Measurements from ENCODE around the gene FAH. TPM values are rescaled to one million over a fixed set of nuclear protein-coding genes. Genes with fewer than 3 reads are reported as not detected.

FAH gene
- total and polyA plus RNA-seq, 9 of the 15 experiments (the other 6 are each of a cell fraction or from before 2014, with no cell fraction given) = 66.8 to 310 (median 103) TPM

GRCh38 chr15:80180986-80181385, 28.2 kb downstream of the FAH start (continued):
- TF ChIP-seq SAFB2 (IDR thresholded peaks at IDR 0.05; ENCODE audit: borderline replicate concordance, low read depth, low read length, severe bottlenecking) (no peak), MEIS2 (IDR thresholded peaks at IDR 0.05; ENCODE audit: partially characterized antibody) (no peak), ZNF764 (CRISPR knock-in tag; IDR thresholded peaks at IDR 0.05; ENCODE audit: low read depth) (no peak), NFXL1 (CRISPR knock-in tag; IDR thresholded peaks at IDR 0.05) (no peak)

DNA sequence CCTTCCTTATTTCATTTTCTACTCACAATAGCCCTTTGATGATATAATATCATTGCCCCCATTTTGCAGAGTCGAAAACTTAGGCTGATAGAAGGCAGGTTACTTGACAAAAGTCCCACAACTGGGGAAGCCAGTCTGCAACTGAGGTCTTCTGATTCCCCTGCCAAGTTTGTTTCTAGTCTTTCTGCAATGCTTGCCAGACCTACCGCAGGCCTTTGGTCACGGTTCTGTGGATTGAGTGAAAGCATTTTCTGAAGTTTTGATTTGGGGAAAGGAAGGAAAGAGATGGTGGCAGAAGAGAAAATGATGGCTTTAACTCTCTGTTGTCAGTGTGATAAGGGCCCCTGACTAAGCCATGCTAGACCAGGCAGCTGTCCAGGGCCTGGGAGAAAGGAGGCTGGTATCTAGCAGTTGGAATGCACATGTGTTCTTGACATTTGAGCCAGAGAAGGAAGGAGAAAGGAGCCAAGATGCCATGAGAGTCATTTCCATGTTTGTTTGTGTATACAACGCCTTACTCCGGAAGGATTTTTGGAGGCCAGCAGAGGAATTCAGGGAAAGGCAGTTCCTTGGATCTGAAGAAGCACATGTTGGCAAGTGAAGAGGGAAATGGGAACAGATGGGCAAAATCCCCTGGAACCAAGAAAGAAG, 29.9 kb downstream of the FAH start:
- no peak for TF ChIP-seq SMARCA5 (IDR thresholded peaks at IDR 0.05)
- TF ChIP-seq CBX5 (IDR thresholded peaks at IDR 0.05; ENCODE audit: borderline replicate concordance, low read depth) = no peak
- TF ChIP-seq ZNF324 (CRISPR knock-in tag; IDR thresholded peaks at IDR 0.05) = no peak
- TF ChIP-seq, protein P1, sequence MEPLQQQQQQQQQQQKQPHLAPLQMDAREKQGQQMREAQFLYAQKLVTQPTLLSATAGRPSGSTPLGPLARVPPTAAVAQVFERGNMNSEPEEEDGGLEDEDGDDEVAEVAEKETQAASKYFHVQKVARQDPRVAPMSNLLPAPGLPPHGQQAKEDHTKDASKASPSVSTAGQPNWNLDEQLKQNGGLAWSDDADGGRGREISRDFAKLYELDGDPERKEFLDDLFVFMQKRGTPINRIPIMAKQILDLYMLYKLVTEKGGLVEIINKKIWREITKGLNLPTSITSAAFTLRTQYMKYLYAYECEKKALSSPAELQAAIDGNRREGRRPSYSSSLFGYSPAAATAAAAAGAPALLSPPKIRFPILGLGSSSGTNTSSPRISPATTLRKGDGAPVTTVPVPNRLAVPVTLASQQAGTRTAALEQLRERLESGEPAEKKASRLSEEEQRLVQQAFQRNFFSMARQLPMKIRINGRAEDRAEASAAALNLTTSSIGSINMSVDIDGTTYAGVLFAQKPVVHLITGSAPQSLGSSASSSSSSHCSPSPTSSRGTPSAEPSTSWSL (CRISPR knock-in tag; IDR thresholded peaks at IDR 0.05; ENCODE audit: borderline replicate concordance) = no peak
- no peak for TF ChIP-seq ETV6 (IDR thresholded peaks at IDR 0.05; ENCODE audit: borderline replicate concordance in 1 of 2, low read depth in 2 of 2, low read length in 1 of 2)
- no peak for TF ChIP-seq ETV6 (CRISPR knock-in tag; IDR thresholded peaks at IDR 0.05; ENCODE audit: borderline replicate concordance)
- TF ChIP-seq ZNF274 (IDR thresholded peaks at IDR 0.05; ENCODE audit: borderline replicate concordance, low read depth, low read length) = no peak
- TF ChIP-seq, protein P2, sequence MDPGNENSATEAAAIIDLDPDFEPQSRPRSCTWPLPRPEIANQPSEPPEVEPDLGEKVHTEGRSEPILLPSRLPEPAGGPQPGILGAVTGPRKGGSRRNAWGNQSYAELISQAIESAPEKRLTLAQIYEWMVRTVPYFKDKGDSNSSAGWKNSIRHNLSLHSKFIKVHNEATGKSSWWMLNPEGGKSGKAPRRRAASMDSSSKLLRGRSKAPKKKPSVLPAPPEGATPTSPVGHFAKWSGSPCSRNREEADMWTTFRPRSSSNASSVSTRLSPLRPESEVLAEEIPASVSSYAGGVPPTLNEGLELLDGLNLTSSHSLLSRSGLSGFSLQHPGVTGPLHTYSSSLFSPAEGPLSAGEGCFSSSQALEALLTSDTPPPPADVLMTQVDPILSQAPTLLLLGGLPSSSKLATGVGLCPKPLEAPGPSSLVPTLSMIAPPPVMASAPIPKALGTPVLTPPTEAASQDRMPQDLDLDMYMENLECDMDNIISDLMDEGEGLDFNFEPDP (CRISPR knock-in tag; IDR thresholded peaks at IDR 0.05) = no peak
- in situ Hi-C loops (cut with MboI) (no loop called here), intact Hi-C loops (cut with micrococcal nuclease) (no loop called here)
- no TSS peak for BruUV-seq (replicated peaks)
- Histone ChIP-seq H3K9me3 (replicated peaks; ENCODE audit: control insufficient read depth, insufficient read depth, low read depth, low read length) (no peaks in the 10 kb centered on the region), H3K9me1 (ENCODE audit: control insufficient read depth, insufficient read depth, low read length) (no peaks in the 10 kb centered on the region), H3K4me2 (ENCODE audit: insufficient read depth, low read length) (no peak overlapping the region), H3K9ac (ENCODE audit: insufficient read depth in 1 of 2, low read depth in 2 of 2, low read length in 2 of 2) (no peak overlapping the region), H3K79me2 (ENCODE audit: control insufficient read depth, insufficient read depth, low read length) (no peaks in the 10 kb centered on the region), H3K4me1 (replicated peaks in 1 of 2; ENCODE audit: control insufficient read depth in 2 of 2, insufficient read depth in 2 of 2, low read length in 2 of 2) (no peaks in the 10 kb centered on the region), H3K27ac (ENCODE audit: extremely low read depth, low read depth, low read length) (no peak overlapping the region), H3K4me3 (no peak overlapping the region), H3K36me3 (ENCODE audit: control insufficient read depth, insufficient read depth, low read length) (peaks cover 96% of the 10 kb centered on the region; the same call in 2 of the 3 replicates), H2AFZ (ENCODE audit: low read depth, low read length) (no peak overlapping the region), H3K27me3 (ENCODE audit: control insufficient read depth in 2 of 2, insufficient read depth in 2 of 2, low read length in 2 of 2) (no peaks in the 10 kb centered on the region), H4K20me1 (replicated peaks; ENCODE audit: control insufficient read depth, insufficient read depth, low read length) (no peaks in the 10 kb centered on the region)
- WGBS (ENCODE audit: insufficient coverage, low coverage, missing lambda C conversion rate) = 93% methylated on average over 5 of the region's 5 CpGs
- no peak for FAIRE-seq
- ATAC-seq = no peak
- ChIA-PET POLR2A (interaction anchor here (0.7 kb wide), 1 partner anchor 10 kb away, joined by 3 read pairs; no protein-coding TSS in a partner anchor), CTCF (ENCODE audit: low intra/inter-chr PET ratio) (no interaction called here)
- DNase-seq (ENCODE audit: extremely low read depth in 1 of 4, low spot score in 3 of 4) = no peak

Data from K562 (cell line).